GM21526 (cell line): ENCODE results near the gene PCLO.
"Not testable (repeated sequence)": the region's sequence is repeated elsewhere in the genome, so short reads cannot be mapped to it uniquely, and the experiment has no call there.

Experiments
- ATAC-seq: cut with Tn5 transposase; IDR thresholded peaks from one replicate; pipeline ENCODE4 v1.9.1; 2021; ENCODE audit warnings: moderate library complexity; ENCODE audit not compliant: unreplicated experiment, low FRiP score

The PCLO gene

DNA sequence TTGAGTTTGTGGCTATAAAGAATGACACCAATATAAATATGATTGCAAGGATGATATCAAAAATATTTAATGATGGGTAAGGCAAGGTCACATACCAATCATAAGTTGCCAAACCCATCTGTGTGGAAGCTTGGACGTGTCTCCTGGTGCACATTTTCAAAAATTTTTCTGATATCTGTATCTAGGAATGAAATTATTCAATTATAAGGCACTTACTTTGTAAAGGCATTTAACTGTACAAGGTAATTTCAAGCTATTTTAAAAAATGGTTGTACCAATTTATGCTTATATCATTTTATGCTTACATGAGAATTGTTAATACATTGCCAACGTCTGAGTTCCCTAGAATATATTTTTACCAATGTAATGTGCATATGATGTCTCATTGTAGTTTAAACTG, 412.7 kb downstream of the PCLO start:
- no peak for ATAC-seq

DNA sequence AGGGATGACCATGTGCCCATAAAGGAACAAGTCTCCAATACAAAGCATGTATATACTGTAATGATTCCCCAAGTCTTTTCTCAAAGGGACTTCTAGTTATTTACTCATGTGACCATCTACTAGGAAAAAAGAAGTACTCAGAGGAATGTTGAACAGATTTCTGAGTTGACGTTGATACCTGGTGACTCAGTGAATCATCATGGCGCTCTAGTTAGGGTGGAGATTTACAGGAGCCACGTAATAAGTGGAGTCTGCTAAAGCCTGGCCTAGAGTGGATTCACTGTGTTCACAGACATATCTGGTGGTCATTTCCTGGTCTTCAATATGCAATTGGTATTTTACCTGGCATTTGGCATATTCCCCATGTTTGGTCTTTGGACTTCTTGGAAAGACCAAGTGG, 416.9 kb downstream of the PCLO start:
- no peak for ATAC-seq

DNA sequence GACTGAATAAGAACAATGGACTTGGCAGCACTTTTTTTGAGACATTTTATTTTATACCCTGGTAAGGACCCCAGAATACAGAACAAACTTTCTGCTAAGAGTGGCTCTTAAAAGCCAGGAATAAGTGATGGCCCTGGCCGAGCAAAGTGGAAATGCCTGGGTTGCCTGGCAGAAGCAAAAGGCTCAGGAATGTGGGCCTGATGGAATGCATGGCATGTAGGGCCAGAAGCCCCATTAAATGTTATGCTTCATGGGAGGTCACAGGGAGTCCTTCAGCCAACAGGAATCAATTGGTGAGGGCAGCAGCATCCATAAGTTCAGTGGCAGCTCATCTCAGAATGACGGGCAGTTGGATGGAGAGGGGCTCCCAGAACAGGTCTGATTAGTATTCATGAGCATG, 417.6 kb downstream of the PCLO start:
- ATAC-seq = no peak

DNA sequence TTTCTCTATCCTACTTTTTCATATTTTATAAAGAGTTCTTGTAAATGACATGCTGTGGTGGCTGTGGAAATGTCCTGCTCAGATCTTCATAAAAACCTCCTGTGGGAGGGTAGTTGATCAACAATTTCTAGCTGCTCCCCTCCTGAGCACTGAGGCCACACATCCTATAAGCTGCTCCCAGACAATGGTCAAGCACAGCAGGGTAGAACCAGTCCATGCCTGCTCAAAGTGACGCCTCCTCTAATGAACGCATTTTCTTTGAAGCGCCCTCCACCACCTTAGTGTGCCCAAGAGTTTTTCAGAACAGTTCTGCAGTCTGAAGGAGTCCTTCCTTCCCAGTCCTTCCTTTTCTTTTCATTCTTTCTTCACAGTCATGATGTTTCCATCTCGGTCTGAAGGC, 420.5 kb downstream of the PCLO start:
- ATAC-seq = no peak

DNA sequence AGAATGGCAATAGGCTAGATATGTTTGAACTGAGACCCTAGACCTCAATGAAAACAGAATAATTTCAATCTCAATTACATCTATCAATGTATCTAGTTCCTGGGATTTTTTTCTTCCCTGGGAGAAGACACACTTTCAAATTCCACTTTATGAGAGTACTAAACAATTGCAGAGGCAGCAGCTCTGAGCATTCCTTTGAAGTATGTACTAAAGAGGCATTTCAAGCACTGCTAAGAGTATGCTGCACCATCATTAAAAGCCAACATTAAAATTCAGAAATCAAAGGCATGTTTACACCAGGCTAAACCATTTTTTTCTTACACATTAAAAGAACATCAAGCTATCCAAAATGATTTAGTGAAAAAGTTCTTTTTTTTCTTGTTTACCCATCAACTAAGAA, 421.2 kb downstream of the PCLO start:
- ATAC-seq = no peak

DNA sequence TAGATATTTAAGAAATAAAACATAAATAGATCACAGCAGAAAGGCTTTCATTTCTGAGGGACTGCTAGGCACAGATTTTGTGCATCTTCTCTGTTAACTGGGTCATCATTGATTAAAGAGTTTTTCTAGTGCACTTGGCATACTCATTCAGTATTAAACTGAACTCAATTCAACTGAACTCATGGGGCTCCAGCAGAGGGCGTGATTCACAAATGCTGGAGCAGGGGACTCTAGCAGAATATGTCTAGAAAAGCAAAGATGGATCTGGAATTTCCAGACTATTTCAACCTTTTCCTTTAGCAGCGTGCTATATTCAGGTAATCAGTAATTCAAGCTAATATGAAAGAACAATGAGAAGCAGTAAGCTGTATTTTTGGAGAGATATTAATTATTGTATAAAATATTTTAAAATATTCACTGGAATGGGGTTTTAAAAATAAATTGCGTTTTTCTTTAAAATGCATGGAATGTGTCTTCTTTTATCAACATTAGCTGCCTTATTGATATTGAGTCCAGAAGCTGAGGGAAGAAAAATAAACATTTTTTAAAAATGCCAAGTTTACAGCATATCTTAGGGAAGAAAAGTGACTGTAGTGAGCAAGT, 422.3 kb downstream of the PCLO start:
- no peak for ATAC-seq

DNA sequence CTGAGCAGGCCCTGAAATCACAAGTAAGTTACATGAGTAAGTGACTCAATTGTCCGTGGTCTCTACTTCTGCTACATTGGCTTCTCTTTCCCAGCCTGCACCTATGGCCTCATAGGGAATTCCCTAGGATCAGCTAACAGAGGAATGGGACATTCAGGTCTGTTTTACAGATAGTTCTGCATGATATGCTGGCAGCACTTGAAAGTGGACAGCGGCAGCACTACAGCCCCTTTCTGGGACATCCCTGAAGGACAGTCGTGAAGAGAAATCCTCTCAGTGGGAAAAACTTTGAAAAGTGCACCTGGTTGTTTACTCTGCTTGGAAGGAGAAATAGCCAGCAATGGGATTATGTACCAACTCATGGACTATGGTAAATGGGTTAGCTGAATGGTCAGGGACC, 426.1 kb downstream of the PCLO start:
- ATAC-seq = no peak

DNA sequence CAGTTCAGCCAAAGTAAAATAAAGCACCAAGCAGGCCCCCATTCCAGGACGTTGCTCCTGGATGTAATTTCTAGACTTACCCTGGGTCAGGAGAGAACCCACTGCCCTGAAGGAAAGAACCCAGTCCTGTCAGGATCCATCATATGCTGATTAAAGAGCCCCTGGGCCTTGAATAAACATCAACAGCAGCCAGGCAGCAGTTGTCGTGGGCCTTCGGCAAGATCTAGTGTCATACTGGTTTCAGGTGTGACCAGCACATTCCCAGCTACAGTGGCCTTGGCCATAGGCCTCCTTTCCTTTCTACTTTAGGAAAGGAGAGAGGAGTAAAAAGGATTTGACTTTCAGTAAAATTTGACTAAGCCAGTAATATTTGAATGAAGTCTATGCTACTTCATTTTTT, 430.0 kb downstream of the PCLO start:
- no peak for ATAC-seq

DNA sequence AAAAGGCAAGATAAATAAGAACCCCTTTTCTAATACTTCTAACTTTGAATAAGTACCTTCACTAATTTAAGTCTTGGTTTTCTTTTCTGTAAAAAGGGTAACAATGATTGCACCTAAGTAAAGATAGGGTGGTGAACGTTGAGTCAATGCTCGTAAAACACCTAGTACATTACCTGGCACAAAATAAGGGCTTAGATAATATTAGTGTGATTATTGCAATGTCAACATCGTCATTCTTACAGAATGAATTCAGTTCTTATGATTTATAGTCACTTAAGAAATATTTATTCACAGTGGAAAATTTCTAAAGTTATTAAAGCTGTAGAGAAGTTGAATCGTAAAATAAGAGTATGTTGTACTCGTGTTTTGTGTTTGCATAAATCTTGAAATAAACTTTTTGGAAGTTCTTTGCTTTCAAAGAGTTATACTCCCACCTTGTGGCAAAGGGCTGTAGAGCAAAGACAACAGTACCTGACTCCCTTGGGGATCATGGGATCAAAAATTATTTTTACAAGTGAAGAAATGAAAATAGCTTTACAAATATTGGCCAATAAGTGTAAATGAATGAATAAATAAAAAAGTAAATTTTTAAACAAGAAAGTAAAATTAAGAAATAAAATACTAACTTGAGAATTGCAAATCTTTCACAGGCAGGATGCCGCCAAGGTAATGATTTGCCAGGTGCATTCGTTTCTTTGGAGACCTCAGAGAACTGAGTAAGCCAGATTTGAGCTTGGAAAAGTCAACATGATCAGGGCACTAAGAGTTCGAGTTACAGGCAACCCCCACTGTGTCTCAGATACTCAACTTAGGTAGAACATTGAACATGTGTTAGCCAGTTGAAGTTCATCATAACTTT, 433.3 kb downstream of the PCLO start:
- ATAC-seq = no peak

DNA sequence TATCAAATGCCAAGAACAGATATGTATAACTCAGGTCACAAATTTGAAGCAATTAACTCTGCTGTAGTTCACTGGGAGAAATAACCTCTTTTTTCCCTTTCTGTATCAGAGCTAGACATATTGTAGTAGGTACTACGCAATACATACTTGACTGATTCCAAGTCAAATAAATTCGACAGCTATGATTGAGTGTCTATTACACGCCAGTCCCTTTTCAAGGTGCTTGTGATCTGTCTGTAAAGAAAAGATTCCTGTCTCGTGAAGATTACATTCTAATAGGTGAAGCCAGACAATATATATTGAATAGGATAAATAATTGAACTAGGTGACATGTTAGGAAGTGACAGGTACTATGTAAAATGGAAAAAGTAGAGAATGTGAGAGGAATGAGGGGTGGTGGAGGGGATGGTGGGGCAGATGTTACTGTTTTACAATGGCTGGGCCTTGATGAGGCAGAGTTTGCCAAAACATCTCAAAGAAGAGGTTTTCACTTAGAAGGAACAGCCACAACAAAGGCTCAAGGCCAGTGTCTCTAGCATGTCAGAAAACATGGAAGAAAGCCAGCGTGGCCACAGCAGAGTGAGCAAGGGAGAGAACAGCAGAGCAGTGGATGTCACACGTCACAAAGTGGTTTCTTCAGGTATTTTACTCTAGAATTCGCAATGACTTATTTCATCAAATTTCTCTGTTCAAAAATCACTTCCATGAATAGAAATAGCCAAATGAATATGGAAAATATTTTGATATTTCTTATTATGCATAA, 436.5 kb downstream of the PCLO start:
- no peak for ATAC-seq

DNA sequence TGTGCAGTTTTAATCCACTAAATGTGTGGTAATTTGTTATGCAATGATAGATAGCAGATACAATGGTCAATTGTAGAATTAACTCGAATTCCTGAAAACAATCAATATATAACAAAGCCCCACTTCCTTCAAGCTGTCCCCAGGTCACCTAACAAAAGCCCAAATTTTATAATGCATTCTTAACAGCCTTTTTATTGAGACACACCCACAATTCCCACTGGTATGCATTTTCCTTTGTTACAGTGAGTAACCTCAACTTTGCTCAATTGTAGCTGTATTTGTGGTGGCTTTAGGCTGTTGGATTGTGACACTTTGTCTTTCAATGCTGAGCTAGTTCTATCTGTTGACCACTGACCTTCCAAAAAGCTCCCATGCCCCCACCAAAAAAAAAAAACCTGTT, 439.3 kb downstream of the PCLO start:
- ATAC-seq = no peak

DNA sequence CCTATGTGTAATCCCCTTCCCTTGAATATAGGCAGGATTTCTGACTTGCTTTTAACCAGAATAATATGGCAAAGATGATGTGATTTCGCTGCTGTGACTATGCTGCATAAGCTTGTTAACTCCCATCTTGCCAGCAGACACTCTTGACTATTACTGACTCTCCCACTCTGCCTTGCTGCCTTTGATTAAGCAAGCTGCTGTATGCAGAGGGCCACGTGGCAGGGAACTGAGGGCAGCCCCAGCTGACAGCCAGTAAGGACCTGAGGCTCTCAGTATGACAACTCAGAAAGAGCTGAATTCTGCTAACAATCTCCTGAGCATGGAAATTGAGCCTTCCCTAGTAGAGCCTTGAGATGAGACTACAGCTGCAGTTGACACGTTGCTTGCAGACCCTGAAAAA, 439.7 kb downstream of the PCLO start:
- ATAC-seq = no peak

DNA sequence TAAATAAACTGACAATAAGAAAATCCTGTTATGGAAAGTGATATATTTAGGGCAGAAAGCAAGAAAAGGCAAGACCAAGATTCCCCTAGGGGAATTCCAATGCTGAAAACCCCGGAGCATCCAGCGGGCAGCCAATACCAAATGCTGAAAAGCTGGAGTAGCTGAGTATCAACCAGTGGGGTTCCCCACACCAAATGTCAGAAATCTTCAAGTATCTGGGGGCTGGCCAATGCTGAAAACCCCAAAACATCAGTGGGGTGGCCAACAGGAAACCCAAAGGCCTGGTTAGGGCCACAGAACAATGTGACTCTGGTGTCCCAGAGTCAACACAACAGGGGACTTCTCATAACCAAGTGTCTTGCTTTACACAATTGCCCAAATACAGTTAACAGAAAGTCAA, 447.3 kb downstream of the PCLO start:
- no peak for ATAC-seq

DNA sequence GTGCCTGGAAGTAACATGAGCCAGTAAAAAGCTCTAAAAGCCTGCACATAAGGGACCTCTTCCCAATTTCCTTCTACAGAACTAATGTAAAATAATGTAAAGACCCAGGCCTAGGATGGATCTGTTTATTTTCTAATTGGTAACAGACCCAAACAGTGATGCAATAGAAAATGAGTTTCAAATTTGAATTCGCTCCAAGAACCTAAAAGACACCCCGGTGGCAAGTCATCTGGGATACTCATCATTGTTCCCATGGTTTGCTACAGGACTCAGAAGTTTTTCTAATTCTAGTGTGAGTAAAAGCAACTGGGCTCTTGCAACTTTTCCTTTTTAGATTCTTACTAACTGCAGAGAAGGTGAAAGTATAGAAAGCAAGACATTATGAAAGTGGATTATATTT, 447.8 kb downstream of the PCLO start:
- no peak for ATAC-seq

DNA sequence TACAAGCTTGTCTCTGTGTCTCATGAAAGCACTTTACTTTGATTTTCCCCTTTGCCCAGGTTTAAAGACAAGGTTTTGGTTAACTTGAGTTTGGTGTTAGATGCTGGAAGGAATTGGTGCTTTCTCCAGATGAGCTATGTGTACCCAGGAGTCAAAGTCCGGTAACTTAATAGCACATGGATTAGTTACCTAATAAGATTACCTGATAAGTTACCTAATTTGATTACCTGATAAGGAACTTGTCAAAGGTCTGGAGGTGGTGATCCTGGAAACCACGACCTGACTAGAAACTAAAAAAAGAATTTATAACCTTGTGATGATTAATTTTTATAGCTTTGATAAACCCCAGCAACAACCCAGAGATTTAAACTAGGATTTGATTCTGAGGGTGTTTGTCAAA, 449.2 kb downstream of the PCLO start:
- ATAC-seq = no peak

DNA sequence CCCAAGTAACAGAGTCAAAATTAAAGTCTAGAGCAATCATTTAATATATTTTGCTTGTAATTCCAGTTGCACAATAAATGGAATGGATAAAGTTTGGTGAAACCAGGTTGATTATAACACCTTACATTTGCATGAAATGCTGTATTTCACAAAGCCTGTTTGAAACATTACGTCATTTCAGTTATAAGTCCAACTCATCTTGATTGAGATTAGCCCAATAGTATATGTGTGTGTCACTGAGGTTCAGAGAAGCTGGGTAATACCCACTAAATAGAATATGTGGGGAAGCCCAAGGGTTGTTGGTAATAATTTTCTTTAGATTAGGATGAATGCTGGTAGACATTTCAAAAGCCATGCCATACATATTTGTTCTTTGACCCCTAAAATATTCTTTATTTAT, 456.3 kb downstream of the PCLO start:
- ATAC-seq = not testable (repeated sequence)

DNA sequence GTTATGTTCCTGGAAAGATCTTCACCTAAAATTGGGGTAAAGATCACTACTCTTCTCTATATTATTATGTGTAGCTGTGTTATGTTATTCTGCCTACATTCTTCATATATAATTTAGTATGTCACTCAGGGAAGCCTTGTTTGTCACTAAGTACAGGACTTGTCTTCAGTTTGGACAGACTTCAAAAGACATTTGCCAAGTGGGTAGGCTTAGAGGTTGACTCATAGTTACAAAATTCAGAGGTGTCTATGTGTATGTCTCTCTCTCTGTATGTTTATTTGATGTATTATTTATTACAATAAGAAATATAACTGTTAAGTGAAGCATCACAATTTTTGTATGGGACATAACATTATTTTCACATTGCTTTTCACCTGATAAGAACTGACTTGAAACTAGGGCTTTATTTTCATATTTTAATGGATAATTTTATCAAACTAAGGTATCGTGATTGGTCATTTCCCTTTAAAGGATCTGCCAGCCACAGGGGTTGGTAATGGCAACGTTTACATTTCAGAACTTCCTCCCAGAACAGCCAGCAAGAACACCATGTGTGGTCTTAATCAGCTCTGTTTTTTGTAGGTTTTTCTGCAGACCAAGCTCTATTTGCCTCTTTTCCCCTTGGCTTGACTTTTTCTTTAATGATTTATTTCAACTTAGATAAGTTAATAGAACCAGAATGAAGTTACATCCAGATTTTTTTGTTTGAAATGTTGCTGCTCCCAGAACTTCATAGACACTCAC, 457.0 kb downstream of the PCLO start:
- no peak for ATAC-seq

DNA sequence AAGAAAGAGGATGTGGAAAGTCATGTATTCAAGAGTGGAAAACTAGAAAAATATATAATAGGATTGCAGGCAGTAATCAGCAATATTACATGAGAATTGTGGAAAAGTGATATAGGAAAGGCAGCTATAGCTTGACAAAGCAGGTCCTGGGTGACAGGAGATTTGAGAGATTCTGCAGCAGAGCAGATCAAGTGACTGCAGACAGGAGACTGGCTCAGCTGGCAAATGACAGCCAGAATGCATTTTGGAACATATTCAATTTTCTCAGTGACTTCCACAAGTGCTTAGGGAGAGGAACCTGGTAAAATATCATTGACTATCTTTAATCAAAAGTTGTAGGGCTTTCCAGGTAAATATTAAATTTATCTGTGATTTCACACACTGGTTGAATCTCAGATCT, 458.6 kb downstream of the PCLO start:
- no peak for ATAC-seq
